HEK293 (cell line): ENCODE data around the gene CIZ1.

Experiments used
- CTCF ChIA-PET: fragments of 350-600 bp; formaldehyde crosslinking; extraction: SDS; loops from one replicate; lab custom pipeline; 2021; ENCODE audit warnings: antibody characterized with exemption; lab: Yijun Ruan, JAX
- POLR2A ChIA-PET: fragments of 300-600 bp; formaldehyde crosslinking; extraction: SDS; loops from one replicate; lab custom pipeline; 2020; ENCODE audit warnings: antibody characterized with exemption, inconsistent platforms; lab: Yijun Ruan, JAX
- H3K27ac ChIP-seq: fragments of 200-500 bp; sonication (Bioruptor generic); 2 replicates; pipeline ENCODE4 v1.5.1; 2014; ENCODE audit warnings: low read depth, low read length, control low read depth, inconsistent platforms; ENCODE audit errors: extremely low read depth
- H3K36me3 ChIP-seq, 2 experiments: fragments of 200-500 bp in 1 of 2; sonication (Bioruptor generic) in 1 of 2; 1 replicate in 1 of 2; 2 replicates in 1 of 2; pipeline ENCODE4 v1.5.1; 2014 to 2017; ENCODE audit warnings: inconsistent platforms in 2 of 2, low read length in 2 of 2; ENCODE audit not compliant: control insufficient read depth in 2 of 2, insufficient read depth in 1 of 2
- H3K4me1 ChIP-seq: fragments of 200-500 bp; sonication (Bioruptor generic); 2 replicates; pipeline ENCODE4 v1.5.1; 2014; ENCODE audit warnings: mild to moderate bottlenecking, low read length, inconsistent platforms; ENCODE audit not compliant: control insufficient read depth, insufficient read depth
- H3K4me3 ChIP-seq: 2 replicates; pipeline ENCODE4 v1.5.1; 2011; ENCODE audit warnings: low read depth, mild to moderate bottlenecking, control low read depth, low read length, moderate library complexity
- H3K9me3 ChIP-seq: fragments of 200-500 bp; sonication (Bioruptor generic); 2 replicates; pipeline ENCODE4 v1.5.1; 2014; ENCODE audit warnings: low read depth, low read length, inconsistent platforms; ENCODE audit not compliant: control insufficient read depth, insufficient read depth
- KLF7 ChIP-seq: fragments of 450-650 bp; formaldehyde crosslinking; IDR thresholded peaks from 2 replicates; pipeline ENCODE4 v1.5.1; 2016; ENCODE audit warnings: missing biosample characterization, missing genetic modification characterization, borderline replicate concordance
- KLF8 ChIP-seq: fragments of 450-650 bp; formaldehyde crosslinking; IDR thresholded peaks from 2 replicates; pipeline ENCODE4 v1.5.1; 2016; ENCODE audit warnings: missing biosample characterization, missing genetic modification characterization
- MEIS1 ChIP-seq: sonication (generic); formaldehyde crosslinking; IDR thresholded peaks from 2 replicates; pipeline ENCODE4 v1.8.1; 2022; ENCODE audit warnings: missing genetic modification reagents, mild to moderate bottlenecking, borderline replicate concordance
- PRDM10 ChIP-seq: fragments of 450-650 bp; formaldehyde crosslinking; IDR thresholded peaks from 2 replicates; pipeline ENCODE4 v1.5.1; 2016; ENCODE audit warnings: missing biosample characterization, missing genetic modification characterization
- PRDM4 ChIP-seq: fragments of 450-650 bp; formaldehyde crosslinking; IDR thresholded peaks from 2 replicates; pipeline ENCODE4 v1.5.1; 2017; ENCODE audit warnings: missing biosample characterization, missing genetic modification characterization
- ZBTB20 ChIP-seq: fragments of 450-650 bp; formaldehyde crosslinking; IDR thresholded peaks from 2 replicates; pipeline ENCODE4 v1.5.1; 2016; ENCODE audit warnings: missing biosample characterization, missing genetic modification characterization
- ZFP37 ChIP-seq: fragments of 450-650 bp; formaldehyde crosslinking; IDR thresholded peaks from 2 replicates; pipeline ENCODE4 v1.5.1; 2016; ENCODE audit warnings: missing biosample characterization, missing genetic modification characterization
- ZNF132 ChIP-seq: fragments of 450-650 bp; formaldehyde crosslinking; IDR thresholded peaks from 2 replicates; pipeline ENCODE4 v1.5.1; 2017; ENCODE audit warnings: missing biosample characterization, missing genetic modification characterization, borderline replicate concordance
- ZNF140 ChIP-seq: fragments of 450-650 bp; formaldehyde crosslinking; IDR thresholded peaks from 2 replicates; pipeline ENCODE4 v1.5.1; 2016; ENCODE audit warnings: missing biosample characterization, missing genetic modification characterization
- ZNF214 ChIP-seq: fragments of 450-650 bp; formaldehyde crosslinking; IDR thresholded peaks from 2 replicates; pipeline ENCODE4 v1.5.1; 2017; ENCODE audit warnings: missing biosample characterization, mild to moderate bottlenecking, missing genetic modification characterization, borderline replicate concordance
- ZNF248 ChIP-seq: fragments of 450-650 bp; formaldehyde crosslinking; IDR thresholded peaks from 2 replicates; pipeline ENCODE4 v1.5.1; 2017; ENCODE audit warnings: missing biosample characterization, missing genetic modification characterization
- ZNF274 ChIP-seq, 2 experiments: fragments of 200-500 bp in 1 of 2; fragments of 450-650 bp in 1 of 2; sonication (Bioruptor generic) in 1 of 2; formaldehyde crosslinking in 1 of 2; IDR thresholded peaks; 2 replicates each; pipeline versions ENCODE4 v1.5.1 to v1.6.1; 2014 to 2016; ENCODE audit warnings: borderline replicate concordance in 1 of 2, inconsistent platforms in 1 of 2, low read length in 1 of 2, missing biosample characterization in 1 of 2, missing genetic modification characterization in 1 of 2
- ZNF426 ChIP-seq: fragments of 450-650 bp; formaldehyde crosslinking; IDR thresholded peaks from 2 replicates; pipeline ENCODE4 v1.5.1; 2017; ENCODE audit warnings: missing biosample characterization, missing genetic modification characterization, mild to moderate bottlenecking, inconsistent platforms, moderate library complexity
- ZNF433 ChIP-seq: fragments of 450-650 bp; formaldehyde crosslinking; IDR thresholded peaks from 2 replicates; pipeline ENCODE4 v1.5.1; 2016; ENCODE audit warnings: missing biosample characterization, missing genetic modification characterization, low read depth
- ZNF473 ChIP-seq: fragments of 450-650 bp; formaldehyde crosslinking; IDR thresholded peaks from 2 replicates; pipeline ENCODE4 v1.5.1; 2017; ENCODE audit warnings: missing biosample characterization, missing genetic modification characterization
- ZNF510 ChIP-seq: fragments of 450-650 bp; formaldehyde crosslinking; IDR thresholded peaks from 2 replicates; pipeline ENCODE4 v1.5.1; 2018; ENCODE audit warnings: mild to moderate bottlenecking, missing genetic modification characterization, missing biosample characterization; ENCODE audit not compliant: insufficient replicate concordance
- ZNF549 ChIP-seq: fragments of 450-650 bp; IDR thresholded peaks from 2 replicates; pipeline ENCODE4 v1.5.1; 2018; ENCODE audit warnings: missing biosample characterization, missing genetic modification characterization, mild to moderate bottlenecking, inconsistent platforms, moderate library complexity
- ZNF561 ChIP-seq: fragments of 450-650 bp; IDR thresholded peaks from 2 replicates; pipeline ENCODE4 v1.5.1; 2018; ENCODE audit warnings: missing biosample characterization, missing genetic modification characterization, borderline replicate concordance
- ZNF596 ChIP-seq: fragments of 450-650 bp; IDR thresholded peaks from 2 replicates; pipeline ENCODE4 v1.5.0; 2018; ENCODE audit warnings: missing biosample characterization, mild to moderate bottlenecking, missing genetic modification characterization, moderate library complexity
- ZNF768 ChIP-seq: fragments of 450-650 bp; formaldehyde crosslinking; IDR thresholded peaks from 2 replicates; pipeline ENCODE4 v1.5.1; 2018; ENCODE audit warnings: missing biosample characterization, mild to moderate bottlenecking, missing genetic modification characterization
- ZSCAN16 ChIP-seq: fragments of 450-650 bp; formaldehyde crosslinking; IDR thresholded peaks from 2 replicates; pipeline ENCODE4 v1.5.1; 2016; ENCODE audit warnings: missing biosample characterization, missing genetic modification characterization
- TF ChIP-seq, protein P1 (sequence below): fragments of 450-650 bp; formaldehyde crosslinking; IDR thresholded peaks from 2 replicates; pipeline ENCODE4; 2016; ENCODE audit warnings: missing biosample characterization, missing genetic modification characterization
- TF ChIP-seq, protein P2 (sequence below): fragments of 450-650 bp; formaldehyde crosslinking; IDR thresholded peaks from 2 replicates; pipeline ENCODE4 v1.5.1; 2017; ENCODE audit warnings: missing biosample characterization, missing genetic modification characterization

Gene CIZ1

DNA sequence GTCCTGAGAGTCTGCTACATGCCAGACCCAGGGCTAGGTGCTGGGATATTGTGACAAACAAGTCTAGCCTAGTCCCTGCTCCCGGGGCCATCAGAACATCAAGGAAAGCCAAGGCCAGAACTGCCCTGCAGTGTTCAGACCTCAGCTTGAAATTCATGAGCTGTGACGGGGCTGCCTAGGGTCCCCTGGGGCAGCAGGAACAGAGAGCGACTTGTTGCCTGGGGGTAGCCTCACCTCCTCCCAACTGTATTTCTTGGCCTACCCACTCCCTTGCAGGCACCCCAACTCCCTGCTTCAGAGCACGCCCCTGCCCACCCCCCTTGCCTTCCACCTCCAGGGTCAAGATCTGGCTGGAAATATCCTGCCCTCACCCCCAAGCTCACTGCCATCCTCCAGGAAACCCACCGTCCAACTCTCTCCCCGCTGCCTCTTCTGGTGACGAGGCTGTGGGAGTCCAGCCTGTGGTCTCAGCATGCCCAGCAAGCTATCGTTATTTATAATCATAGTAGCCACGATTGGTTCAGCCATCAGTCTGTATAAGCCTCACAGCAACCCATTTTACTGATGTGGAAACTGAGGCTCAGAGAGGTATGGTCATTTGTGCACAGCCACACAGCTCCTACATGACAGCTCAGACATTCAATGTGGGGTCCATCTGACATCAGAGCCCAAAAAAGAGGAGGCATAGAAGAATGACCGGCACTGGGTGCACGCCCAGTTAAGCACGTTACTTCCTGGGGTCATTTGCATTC, 22.6 kb upstream of the CIZ1 start:
- Histone ChIP-seq H3K9me3 (no peaks in the 10 kb centered on the region), H3K4me1 (no peaks in the 10 kb centered on the region), H3K27ac (no peak overlapping the region), H3K4me3 (no peak overlapping the region), H3K36me3 (peaks cover 0 to under 1% of the 10 kb centered on the region in 2 experiments; a peak in 1 of 3 replicates)
- ChIA-PET POLR2A (no interaction called here), CTCF (interaction anchor here (0.7 kb wide), 1 partner anchor 17 kb away, joined by 3 read pairs; no protein-coding TSS in a partner anchor)
- TF ChIP-seq PRDM4 (tag by site-specific recombination) (no peak), ZNF426 (tag by site-specific recombination) (no peak), ZNF214 (tag by site-specific recombination) (no peak), ZNF510 (tag by site-specific recombination) (no peak), ZNF596 (tag by site-specific recombination) (no peak), ZNF473 (no peak)

DNA sequence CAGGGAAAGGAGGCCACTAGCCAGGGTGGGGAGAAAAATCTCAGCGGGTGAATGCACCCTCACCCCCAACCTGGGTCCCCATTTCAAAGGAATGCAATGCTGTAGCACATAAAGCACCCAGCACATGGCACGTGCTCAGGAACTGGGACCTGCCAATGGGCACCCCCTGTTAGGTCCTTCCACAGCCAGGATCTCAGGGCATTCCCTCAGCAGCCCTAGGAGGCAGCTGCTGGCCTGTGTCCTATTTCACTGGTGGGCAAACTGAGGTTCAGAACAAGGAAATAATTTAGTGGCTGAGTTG, 20.6 kb upstream of the CIZ1 start:
- Histone ChIP-seq H3K4me3 (no peak overlapping the region), H3K9me3 (no peaks in the 10 kb centered on the region), H3K4me1 (no peaks in the 10 kb centered on the region), H3K36me3 (no peaks in the 10 kb centered on the region), H3K27ac (no peak overlapping the region)
- TF ChIP-seq ZNF274 (IDR thresholded peaks at IDR 0.05; ENCODE audit: low read length): no peak
- TF ChIP-seq ZNF274 (tag by site-specific recombination; IDR thresholded peaks at IDR 0.05; ENCODE audit: borderline replicate concordance): no peak
- TF ChIP-seq ZNF248 (tag by site-specific recombination): no peak
- TF ChIP-seq PRDM10 (tag by site-specific recombination): no peak
- no peak for TF ChIP-seq ZNF768 (tag by site-specific recombination)
- TF ChIP-seq ZNF561 (tag by site-specific recombination): no peak
- TF ChIP-seq ZBTB20: no peak
- no peak for TF ChIP-seq ZFP37 (tag by site-specific recombination)
- no peak for TF ChIP-seq MEIS1
- no peak for TF ChIP-seq ZNF140
- no peak for TF ChIP-seq ZNF433 (tag by site-specific recombination)
- TF ChIP-seq, protein P1, sequence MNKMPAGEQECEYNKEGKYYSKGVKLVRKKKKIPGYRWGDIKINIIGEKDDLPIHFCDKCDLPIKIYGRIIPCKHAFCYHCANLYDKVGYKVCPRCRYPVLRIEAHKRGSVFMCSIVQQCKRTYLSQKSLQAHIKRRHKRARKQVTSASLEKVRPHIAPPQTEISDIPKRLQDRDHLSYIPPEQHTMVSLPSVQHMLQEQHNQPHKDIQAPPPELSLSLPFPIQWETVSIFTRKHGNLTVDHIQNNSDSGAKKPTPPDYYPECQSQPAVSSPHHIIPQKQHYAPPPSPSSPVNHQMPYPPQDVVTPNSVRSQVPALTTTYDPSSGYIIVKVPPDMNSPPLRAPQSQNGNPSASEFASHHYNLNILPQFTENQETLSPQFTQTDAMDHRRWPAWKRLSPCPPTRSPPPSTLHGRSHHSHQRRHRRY (tag by site-specific recombination): no peak
- TF ChIP-seq, protein P2, sequence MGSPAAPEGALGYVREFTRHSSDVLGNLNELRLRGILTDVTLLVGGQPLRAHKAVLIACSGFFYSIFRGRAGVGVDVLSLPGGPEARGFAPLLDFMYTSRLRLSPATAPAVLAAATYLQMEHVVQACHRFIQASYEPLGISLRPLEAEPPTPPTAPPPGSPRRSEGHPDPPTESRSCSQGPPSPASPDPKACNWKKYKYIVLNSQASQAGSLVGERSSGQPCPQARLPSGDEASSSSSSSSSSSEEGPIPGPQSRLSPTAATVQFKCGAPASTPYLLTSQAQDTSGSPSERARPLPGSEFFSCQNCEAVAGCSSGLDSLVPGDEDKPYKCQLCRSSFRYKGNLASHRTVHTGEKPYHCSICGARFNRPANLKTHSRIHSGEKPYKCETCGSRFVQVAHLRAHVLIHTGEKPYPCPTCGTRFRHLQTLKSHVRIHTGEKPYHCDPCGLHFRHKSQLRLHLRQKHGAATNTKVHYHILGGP: no peak
- TF ChIP-seq KLF8 (tag by site-specific recombination): no peak
- no peak for TF ChIP-seq ZNF132 (tag by site-specific recombination)
- TF ChIP-seq KLF7 (tag by site-specific recombination): no peak
- TF ChIP-seq ZNF549 (tag by site-specific recombination): no peak
- TF ChIP-seq ZSCAN16 (tag by site-specific recombination): no peak
- CTCF ChIA-PET: interaction anchor here (0.7 to 1.3 kb wide), 4 partner anchors 8 to 80 kb away, joined by 3 to 6 read pairs (median 4); partner anchors contain the start of gene DNM1
- POLR2A ChIA-PET: interaction anchor here (0.7 to 1.5 kb wide), 6 partner anchors 18 to 64 kb away, joined by 3 to 5 read pairs (median 4); partner anchors contain the start of genes BBLN, GOLGA2 and SWI5
